VCaP (cell line): ENCODE data around the gene RNGTT.
"Not testable (repeated sequence)": the region's sequence is repeated elsewhere in the genome, so short reads cannot be mapped to it uniquely, and the experiment has no call there.

ENCODE experiments used
- H3K27ac ChIP-seq: fragments of 450-650 bp; 2 replicates; pipeline ENCODE4 v1.5.1; 2017
- TF ChIP-seq, protein P1 (sequence below): fragments of 450-650 bp; conservative IDR thresholded peaks from 2 replicates; pipeline ENCODE4 v1.5.1; 2017; ENCODE audit warnings: mild to moderate bottlenecking, moderate library complexity

The RNGTT gene

DNA sequence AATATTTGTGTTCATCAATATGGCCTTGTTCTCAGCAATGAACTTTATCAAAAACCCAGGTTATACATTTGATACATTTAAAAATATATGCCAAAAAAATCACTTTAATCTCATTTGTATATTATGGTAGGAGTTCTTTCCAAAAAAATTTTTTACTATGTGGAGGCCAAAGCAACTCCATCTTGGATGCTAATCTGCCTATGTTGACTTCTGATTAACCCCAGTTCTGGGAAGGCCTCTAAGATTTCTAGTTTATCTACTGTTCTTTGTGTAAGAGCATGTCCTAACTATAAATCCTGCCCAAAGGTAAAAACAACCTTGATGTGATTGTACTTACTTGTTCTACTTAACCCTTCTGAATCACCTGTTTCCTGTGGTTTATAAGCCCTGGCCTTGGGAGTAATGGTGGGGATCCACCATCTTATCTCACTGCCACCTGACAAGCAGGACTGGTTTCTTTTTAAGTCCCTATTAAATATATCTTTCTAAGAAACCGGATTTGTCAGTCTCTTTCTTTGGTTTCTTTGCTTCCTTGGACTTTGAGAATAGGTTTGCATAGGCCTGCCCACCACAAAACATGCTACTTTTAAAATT, 46.7 kb downstream of the RNGTT start:
- H3K27ac ChIP-seq, result peak overlapping the region; percentile 76
- TF ChIP-seq, protein P1, sequence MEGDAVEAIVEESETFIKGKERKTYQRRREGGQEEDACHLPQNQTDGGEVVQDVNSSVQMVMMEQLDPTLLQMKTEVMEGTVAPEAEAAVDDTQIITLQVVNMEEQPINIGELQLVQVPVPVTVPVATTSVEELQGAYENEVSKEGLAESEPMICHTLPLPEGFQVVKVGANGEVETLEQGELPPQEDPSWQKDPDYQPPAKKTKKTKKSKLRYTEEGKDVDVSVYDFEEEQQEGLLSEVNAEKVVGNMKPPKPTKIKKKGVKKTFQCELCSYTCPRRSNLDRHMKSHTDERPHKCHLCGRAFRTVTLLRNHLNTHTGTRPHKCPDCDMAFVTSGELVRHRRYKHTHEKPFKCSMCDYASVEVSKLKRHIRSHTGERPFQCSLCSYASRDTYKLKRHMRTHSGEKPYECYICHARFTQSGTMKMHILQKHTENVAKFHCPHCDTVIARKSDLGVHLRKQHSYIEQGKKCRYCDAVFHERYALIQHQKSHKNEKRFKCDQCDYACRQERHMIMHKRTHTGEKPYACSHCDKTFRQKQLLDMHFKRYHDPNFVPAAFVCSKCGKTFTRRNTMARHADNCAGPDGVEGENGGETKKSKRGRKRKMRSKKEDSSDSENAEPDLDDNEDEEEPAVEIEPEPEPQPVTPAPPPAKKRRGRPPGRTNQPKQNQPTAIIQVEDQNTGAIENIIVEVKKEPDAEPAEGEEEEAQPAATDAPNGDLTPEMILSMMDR, result no peak

DNA sequence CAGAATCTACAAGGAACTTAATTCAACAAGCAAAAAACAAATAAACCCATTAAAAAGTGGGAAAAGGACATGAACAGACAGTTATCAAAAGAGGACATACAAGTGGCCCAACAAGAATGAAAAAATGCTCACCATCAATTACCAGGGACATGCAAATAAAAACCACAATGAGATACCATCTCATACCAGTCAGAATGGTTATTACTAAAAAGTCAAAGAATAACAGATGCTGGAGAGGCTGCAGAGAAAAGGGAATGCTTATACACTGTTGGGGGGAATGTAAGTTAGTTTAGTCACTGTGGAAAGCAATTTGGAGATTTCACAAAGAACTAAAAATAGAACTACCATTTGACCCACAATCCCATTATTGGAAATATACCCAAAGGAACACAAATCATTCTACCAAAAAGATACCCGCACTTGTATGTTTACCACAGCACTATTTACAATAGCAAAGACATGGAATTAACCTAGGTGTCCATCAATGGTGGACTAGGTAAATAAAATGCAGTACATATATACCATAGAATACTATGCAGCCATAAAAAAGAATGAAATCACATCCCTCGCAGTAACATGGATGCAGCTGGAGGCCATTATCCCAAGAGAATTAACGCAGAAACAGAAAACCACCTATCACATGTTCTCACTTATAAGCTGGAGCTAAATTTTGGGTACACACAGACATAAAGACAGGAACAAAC, 48.4 kb downstream of the RNGTT start:
- TF ChIP-seq, protein P1, result no peak
- H3K27ac ChIP-seq, result peak overlapping the region; percentile 76; the same call in 1 of the 2 replicates

DNA sequence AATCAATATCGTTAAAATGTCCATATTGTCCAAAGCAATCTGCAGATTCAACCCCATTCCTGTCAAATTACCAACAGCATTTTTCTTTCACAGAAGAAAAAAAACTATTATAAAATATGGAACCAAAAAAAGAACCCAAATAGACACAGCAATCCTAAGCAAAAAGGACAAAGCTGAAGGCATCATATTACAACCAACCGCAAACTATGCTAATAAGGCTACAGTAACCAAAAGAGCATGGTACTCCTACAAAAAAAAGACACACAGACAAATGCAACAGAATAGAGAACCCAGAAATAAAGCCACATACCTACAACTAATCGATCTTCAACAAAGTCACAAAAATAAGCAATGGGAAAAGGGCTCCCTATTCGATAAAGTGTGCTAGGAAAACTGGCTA, 49.2 kb downstream of the RNGTT start:
- TF ChIP-seq, protein P1, result no peak
- no peak overlapping the region for H3K27ac ChIP-seq

DNA sequence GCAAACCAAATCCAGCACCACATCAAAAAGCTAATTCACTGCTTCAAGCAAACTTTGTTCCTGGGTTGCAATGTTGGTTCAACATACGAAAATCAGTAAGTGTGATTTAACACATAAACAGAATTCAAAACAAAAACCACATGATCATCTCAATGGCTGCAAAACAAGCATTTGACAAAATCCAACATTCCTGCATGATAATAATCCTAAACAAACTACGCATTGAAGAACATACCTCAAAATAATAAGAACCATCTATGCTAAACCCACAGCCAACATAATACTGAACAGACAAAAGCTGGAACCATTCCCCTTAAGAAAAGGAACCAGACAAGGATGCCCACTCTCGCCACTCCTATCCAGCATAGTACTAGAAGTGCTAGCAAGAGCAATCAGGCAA, 49.9 kb downstream of the RNGTT start:
- no peak overlapping the region for H3K27ac ChIP-seq
- TF ChIP-seq, protein P1, result no peak

DNA sequence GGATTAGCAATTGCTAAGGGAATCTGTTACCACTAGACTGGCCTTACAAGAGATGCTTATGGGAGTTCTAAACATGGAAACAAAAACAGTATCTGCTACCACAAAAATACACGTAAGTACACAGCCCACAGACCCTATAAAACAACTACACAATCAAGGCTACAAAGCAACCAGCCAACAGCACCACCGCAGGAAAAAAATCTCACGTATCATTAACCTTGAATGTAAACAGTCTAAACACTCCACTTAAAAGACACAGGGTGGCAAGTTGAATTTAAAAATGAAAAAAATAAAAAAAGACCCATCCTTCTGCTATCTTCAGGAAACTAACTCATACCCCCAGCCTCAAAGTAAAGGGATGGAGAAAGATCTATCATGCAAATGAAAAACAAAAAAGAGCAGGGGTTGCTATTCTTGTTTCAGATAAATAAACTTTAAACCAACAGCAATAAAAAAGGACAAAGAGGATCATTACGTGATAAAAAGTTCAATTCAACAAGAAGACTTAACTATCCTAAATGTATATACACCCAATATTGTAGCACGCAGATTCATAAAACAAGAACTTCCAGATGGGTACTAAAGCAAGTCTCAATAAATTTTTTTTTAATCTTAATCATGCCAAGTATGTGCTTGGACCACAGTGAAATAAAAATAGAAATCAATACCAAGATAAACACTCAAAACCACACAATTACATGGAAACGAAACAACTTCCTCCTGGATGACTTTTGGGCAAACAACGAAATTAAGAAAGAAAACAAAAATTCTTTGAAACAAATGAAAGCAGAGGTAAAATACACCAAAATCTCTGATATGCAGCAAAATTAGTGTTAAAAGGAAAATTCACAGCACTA, 52.3 kb downstream of the RNGTT start:
- peak overlapping the region; percentile 59 for H3K27ac ChIP-seq
- TF ChIP-seq, protein P1, result no peak

DNA sequence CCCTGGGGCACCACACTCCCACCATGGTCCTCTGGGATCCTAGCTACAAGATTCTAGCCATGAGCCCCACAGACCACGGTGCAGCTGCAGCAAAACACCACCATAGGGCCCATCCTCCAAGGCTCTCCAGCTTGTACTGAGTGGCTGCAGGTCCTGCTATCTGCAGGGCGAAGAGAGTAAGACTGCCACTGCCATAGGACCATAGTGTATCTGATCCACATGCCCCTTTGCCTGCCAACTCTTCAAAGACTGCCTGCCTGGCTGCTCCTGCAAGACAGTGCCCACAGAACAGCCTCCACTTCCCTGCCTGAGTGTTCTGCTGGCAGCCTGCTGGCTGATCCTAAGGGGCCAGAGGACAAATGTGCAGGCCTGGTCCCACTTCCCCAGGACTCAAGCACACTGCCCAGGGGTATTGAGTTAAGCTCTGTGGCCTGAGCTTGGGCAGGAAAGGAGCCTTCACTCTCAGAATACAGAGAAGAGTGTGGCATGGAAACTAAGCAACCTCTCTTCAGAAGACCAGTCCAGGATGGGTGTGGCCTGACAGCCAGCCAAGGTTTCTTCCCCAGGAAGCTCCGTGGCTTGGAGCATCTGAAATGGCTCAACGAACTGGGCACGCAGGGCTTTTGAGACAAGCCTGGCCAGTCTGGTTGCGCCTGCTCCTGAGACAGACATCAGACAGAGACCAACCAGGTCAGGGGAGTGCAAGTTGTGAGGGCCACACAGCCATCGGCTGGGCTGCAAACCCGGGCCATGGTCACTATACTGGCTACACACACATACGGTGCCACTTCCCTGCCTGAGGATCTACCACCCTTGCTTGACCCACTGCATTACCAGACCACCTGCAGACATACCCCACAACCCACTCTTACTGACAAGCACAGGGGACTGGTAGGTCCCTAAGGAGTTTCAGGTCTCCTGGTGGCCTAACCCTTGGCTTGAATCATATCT, 54.5 kb downstream of the RNGTT start:
- H3K27ac ChIP-seq, result no peak overlapping the region
- TF ChIP-seq, protein P1, result no peak

DNA sequence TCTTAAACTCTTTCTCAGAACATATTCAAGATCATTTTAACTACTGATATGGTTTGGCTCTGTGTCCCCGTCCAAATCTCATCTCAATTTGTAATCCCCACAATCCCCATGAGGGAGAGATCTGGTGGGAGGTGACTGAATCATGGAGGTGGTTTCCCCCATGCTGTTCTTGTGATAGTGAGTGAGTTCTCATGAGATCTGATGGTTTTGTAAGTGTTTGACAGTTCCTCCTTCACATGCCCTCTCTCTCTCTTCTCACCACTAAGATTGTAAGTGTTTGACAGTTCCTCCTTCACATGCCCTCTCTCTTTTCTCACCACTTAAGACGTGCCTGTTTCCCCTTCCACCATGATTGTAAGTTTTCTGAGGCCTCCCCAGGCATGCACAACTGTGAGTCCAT, 56.3 kb downstream of the RNGTT start:
- H3K27ac ChIP-seq, result not testable (repeated sequence)
